ENCODE measurements around the gene NHS. TPM values are rescaled to one million over a fixed set of nuclear protein-coding genes. Genes with fewer than 3 reads are reported as not detected.

The NHS gene
- total RNA-seq, 1 donor from 2014 or later: 12.1 TPM

- H3K9ac ChIP-seq: no peak overlapping the region
- H3K27ac ChIP-seq: no peak overlapping the region
- no peaks in the 10 kb centered on the region for H3K9me3 Mint-ChIP-seq
- no peak overlapping the region for H2AFZ ChIP-seq (replicated peaks)
- H3K9me3 ChIP-seq (ENCODE audit: low read depth): no peaks in the 10 kb centered on the region
- peaks cover 4% of the 10 kb centered on the region for H3K36me3 Mint-ChIP-seq
- no peaks in the 10 kb centered on the region for H3K36me3 ChIP-seq
- H3K4me2 ChIP-seq: no peak overlapping the region
- H3K4me1 Mint-ChIP-seq: peaks cover 46% of the 10 kb centered on the region
- H3F3A ChIP-seq (ENCODE audit: low read depth): peaks cover 18% of the 10 kb centered on the region
- no peaks in the 10 kb centered on the region for H4K20me1 ChIP-seq (ENCODE audit: low read depth)
- TF ChIP-seq CTCF (IDR thresholded peaks at IDR 0.05) (no peak), EZH2 (IDR thresholded peaks at IDR 0.05) (no peak), EZH2phosphoT487 (IDR thresholded peaks at IDR 0.05) (no peak)
- no peaks in the 10 kb centered on the region for H3K27me3 Mint-ChIP-seq (ENCODE audit: insufficient read depth, low read depth)
- H3K27ac Mint-ChIP-seq: no peak overlapping the region
- H3K4me3 Mint-ChIP-seq: no peak overlapping the region
- no peaks in the 10 kb centered on the region for H3K79me2 ChIP-seq (ENCODE audit: low read depth)
- no peaks in the 10 kb centered on the region for H3K27me3 ChIP-seq
- no peak for DNase-seq (ENCODE audit: low spot score)
- H3K4me1 ChIP-seq: peaks cover 25% of the 10 kb centered on the region
- H3K4me3 ChIP-seq: no peak overlapping the region
Measured at GRCh38 chrX:17453788-17454187, 78.8 kb downstream of the NHS start.

- peak; percentile 84 for DNase-seq (ENCODE audit: low spot score)
- peak overlapping the region; percentile 91 for H3K27ac Mint-ChIP-seq
- H3K27me3 ChIP-seq: no peaks in the 10 kb centered on the region
- H3K27ac ChIP-seq: peak overlapping the region; percentile 79
- H3F3A ChIP-seq (ENCODE audit: low read depth): peaks cover 22% of the 10 kb centered on the region
- H3K4me3 Mint-ChIP-seq: no peak overlapping the region
- no peaks in the 10 kb centered on the region for H3K27me3 Mint-ChIP-seq (ENCODE audit: insufficient read depth, low read depth)
- H3K36me3 ChIP-seq: no peaks in the 10 kb centered on the region
- peaks cover 44% of the 10 kb centered on the region for H3K4me1 Mint-ChIP-seq
- peaks cover 38% of the 10 kb centered on the region for H3K4me1 ChIP-seq
- TF ChIP-seq CTCF (IDR thresholded peaks at IDR 0.05) (no peak), EZH2 (IDR thresholded peaks at IDR 0.05) (no peak), EZH2phosphoT487 (IDR thresholded peaks at IDR 0.05) (peak; percentile 38)
- H4K20me1 ChIP-seq (ENCODE audit: low read depth): no peaks in the 10 kb centered on the region
- H3K9me3 ChIP-seq (ENCODE audit: low read depth): peaks cover 4% of the 10 kb centered on the region
- no peaks in the 10 kb centered on the region for H3K79me2 ChIP-seq (ENCODE audit: low read depth)
- peak overlapping the region; percentile 19 for H3K4me2 ChIP-seq
- no peaks in the 10 kb centered on the region for H3K9me3 Mint-ChIP-seq
- H3K36me3 Mint-ChIP-seq: peaks cover 4% of the 10 kb centered on the region
- no peak overlapping the region for H3K4me3 ChIP-seq
- H3K9ac ChIP-seq: no peak overlapping the region
- H2AFZ ChIP-seq (replicated peaks): no peak overlapping the region
Measured at GRCh38 chrX:17456526-17456925, 81.5 kb downstream of the NHS start.

- peak overlapping the region; percentile 26 for H3K4me2 ChIP-seq
- Mint-ChIP-seq H3K27ac (no peak overlapping the region), H3K4me1 (peaks cover 54% of the 10 kb centered on the region)
Measured at GRCh38 chrX:17459008-17459611, 84.1 kb downstream of the NHS start.

More at GRCh38 chrX:17459008-17459611, 84.1 kb downstream of the NHS start:
- peaks cover 46% of the 10 kb centered on the region for H3K4me1 ChIP-seq
- H2AFZ ChIP-seq (replicated peaks): no peak overlapping the region
- no peaks in the 10 kb centered on the region for H4K20me1 ChIP-seq (ENCODE audit: low read depth)
- no peak overlapping the region for H3K4me3 ChIP-seq
- peaks cover 24% of the 10 kb centered on the region for H3F3A ChIP-seq (ENCODE audit: low read depth)
- no peak overlapping the region for H3K27ac ChIP-seq
- TF ChIP-seq EZH2 (IDR thresholded peaks at IDR 0.05) (no peak), EZH2phosphoT487 (IDR thresholded peaks at IDR 0.05) (no peak), CTCF (IDR thresholded peaks at IDR 0.05) (no peak)
- no peak overlapping the region for H3K9ac ChIP-seq
- Mint-ChIP-seq H3K9me3 (no peaks in the 10 kb centered on the region), H3K27me3 (ENCODE audit: insufficient read depth, low read depth) (no peaks in the 10 kb centered on the region), H3K36me3 (peaks cover 4% of the 10 kb centered on the region), H3K4me3 (no peak overlapping the region)
- H3K9me3 ChIP-seq (ENCODE audit: low read depth): peaks cover 4% of the 10 kb centered on the region
- H3K36me3 ChIP-seq: no peaks in the 10 kb centered on the region
- no peaks in the 10 kb centered on the region for H3K79me2 ChIP-seq (ENCODE audit: low read depth)
- H3K27me3 ChIP-seq: no peaks in the 10 kb centered on the region
- no peak for DNase-seq (ENCODE audit: low spot score)

Measured in neural progenitor cell (in vitro differentiated cells).